Measurements from ENCODE around the gene NAGK. TPM values are rescaled to one million over a fixed set of nuclear protein-coding genes. Genes with fewer than 3 reads are reported as not detected.

Gene NAGK
- total and polyA plus RNA-seq, 2 of the 8 experiments (the other 6 are each of a cell fraction or from before 2014, with no cell fraction given): 57.9 to 59.9 TPM

DNA sequence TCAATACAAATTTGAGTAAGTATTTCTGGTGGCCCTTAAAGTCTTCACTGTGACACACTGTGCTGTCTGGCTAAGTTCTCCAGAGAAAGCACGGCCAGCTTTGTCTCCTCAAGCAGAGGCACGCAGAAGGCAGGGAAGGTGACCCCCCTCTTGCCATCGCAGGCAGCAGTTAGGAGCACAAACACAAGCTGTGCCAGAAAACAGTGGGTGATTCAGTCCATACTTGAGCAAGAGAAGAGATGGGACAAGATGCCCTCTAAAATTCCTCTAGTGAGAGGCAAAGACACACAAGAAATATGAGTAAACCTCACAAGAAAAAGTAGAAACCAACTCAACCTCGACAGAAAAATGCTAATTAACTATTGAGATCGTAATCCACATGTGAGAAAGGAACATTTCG is 51.7 kb downstream of the NAGK start (continued):
- no peak for TF ChIP-seq NANOG (IDR thresholded peaks at IDR 0.05; ENCODE audit: insufficient read depth, low read depth, low read length, poor library complexity, severe bottlenecking)

Measured in H1 (cell line).